Sigmoid colon (tissue), 7 donors: ENCODE measurements around the gene ALPG. TPM values are rescaled to one million over a fixed set of nuclear protein-coding genes. Genes with fewer than 3 reads are reported as not detected.

Experiments
- DNase-seq: peaks from one replicate; pipeline ENCODE4 v3.0.0-alpha.2; 2019
- H3K27ac ChIP-seq, 4 donors: fragments of 200-600 bp; sonication (generic); one replicate each; pipeline ENCODE4 v1.5.1; 2016 to 2019; ENCODE audit warnings: mild to moderate bottlenecking in 1 of 4
- H3K27me3 ChIP-seq, 3 donors: fragments of 200-600 bp; sonication (generic); one replicate each; pipeline ENCODE4 v1.5.1; 2019; ENCODE audit warnings: mild to moderate bottlenecking in 1 of 3
- H3K36me3 ChIP-seq, 4 donors: fragments of 200-600 bp; sonication (generic); one replicate each; pipeline ENCODE4 v1.5.1; 2016 to 2019
- H3K4me1 ChIP-seq, 4 donors: fragments of 200-600 bp; sonication (generic); one replicate each; pipeline ENCODE4 v1.5.1; 2017 to 2019
- H3K4me3 ChIP-seq, 4 donors: fragments of 200-600 bp; sonication (generic); one replicate each; pipeline ENCODE4 v1.5.1; 2017 to 2019; ENCODE audit warnings: mild to moderate bottlenecking in 2 of 4, moderate library complexity in 1 of 4
- H3K9me3 ChIP-seq, 4 donors: fragments of 200-600 bp in 3 of 4; sonication (generic) in 3 of 4; one replicate each; pipeline versions ENCODE4 v1.5.1 to v1.6.1; 2013 to 2019
- CTCF ChIP-seq, 4 experiments: fragments of 450-650 bp in 3 of 4; fragments of 200-600 bp in 1 of 4; IDR thresholded peaks; one replicate each; pipeline ENCODE4 v1.5.1; 2016 to 2019; ENCODE audit warnings: antibody characterized with exemption in 4 of 4, mild to moderate bottlenecking in 3 of 4, moderate library complexity in 2 of 4
- EP300 ChIP-seq, 4 donors: sonication (generic); formaldehyde crosslinking; IDR thresholded peaks; one replicate each; pipeline ENCODE4 v1.6.1; 2017; ENCODE audit warnings: antibody characterized with exemption in 4 of 4
- POLR2A ChIP-seq, 2 donors: fragments of 450-650 bp; IDR thresholded peaks; one replicate each; pipeline ENCODE4 v1.6.1; 2016; ENCODE audit warnings: antibody characterized with exemption in 2 of 2, mild to moderate bottlenecking in 2 of 2, moderate library complexity in 2 of 2
- POLR2AphosphoS5 ChIP-seq, 4 donors: sonication (generic); formaldehyde crosslinking; IDR thresholded peaks; one replicate each; pipeline ENCODE4 v1.6.1; 2017; ENCODE audit warnings: antibody characterized with exemption in 4 of 4
- WGBS, 2 donors: extraction: QIAGEN DNeasy Blood & Tissue Kit; methylation state at CpG; one replicate each; pipeline ENCODE4 v1.1.7; 2013; 5-methylcytosine and 5-hydroxymethylcytosine counted together
- intact Hi-C: fragments of 100-400 bp; cut with DNase I; formaldehyde crosslinking; loops from one replicate; pipeline ENCODE4 v1.15.1; 2023
- polyA plus RNA-seq, 3 donors: library from polyadenylated mRNA; stranded (reverse); fragments of 200-250 nt; gene quantifications; one replicate each; pipeline ENCODE4 v1.2.3, GENCODE V29; 2013
- small RNA-seq, 3 donors: library from RNA; depleted of rRNA; stranded (forward); fragments of <200 nt; gene quantifications; one replicate each; pipeline ENCODE3, GENCODE V24; 2016
- total RNA-seq, 4 donors: library from RNA; depleted of rRNA; stranded (reverse); fragments of >200 nt; gene quantifications; one replicate each; pipeline ENCODE4 v1.1.0, GENCODE V29; 2016
- donor health status: healthy with polysubstance abuse.
- donor health status: Bipolar disorder and iron deficiency.
- donor health status: healthy.

Gene ALPG
- total and polyA plus RNA-seq, 7 donors, result 0.10 TPM; not detected in 6

DNA sequence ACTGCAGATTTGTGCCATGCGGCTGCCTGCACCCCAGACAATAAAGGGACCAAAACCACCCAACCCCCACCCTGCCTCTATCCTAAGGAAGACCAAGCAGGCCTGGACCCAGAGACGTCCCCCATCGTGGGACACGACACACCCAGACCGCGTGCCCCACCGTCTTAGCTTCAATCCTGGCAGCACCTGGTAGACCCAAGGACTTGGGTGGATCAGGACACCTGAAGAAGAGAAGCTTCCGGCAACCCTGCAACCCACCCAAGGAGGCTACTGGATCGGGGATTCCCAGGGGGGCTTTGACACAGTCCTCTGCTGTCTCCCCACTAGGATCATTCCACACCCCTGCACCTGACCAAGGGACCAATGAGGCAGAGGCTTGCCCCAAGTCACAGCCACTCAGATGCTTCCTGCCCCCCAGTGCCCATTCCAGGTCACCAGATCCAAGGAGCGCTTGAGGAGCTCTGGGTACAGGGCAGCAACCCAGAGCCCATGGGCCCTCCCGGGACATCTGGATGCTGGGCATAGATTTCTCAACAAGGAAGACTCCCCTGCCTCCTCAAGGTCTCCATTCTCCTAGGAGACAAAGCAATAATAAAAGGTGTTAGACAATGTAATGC is 52.9 kb downstream of the ALPG start:
- intact Hi-C loops, result no loop called here
- TF ChIP-seq POLR2AphosphoS5 (IDR thresholded peaks at IDR 0.05) (no peak), EP300 (IDR thresholded peaks at IDR 0.05) (no peak), POLR2A (IDR thresholded peaks at IDR 0.05) (no peak), CTCF (IDR thresholded peaks at IDR 0.05) (no peak)
- Histone ChIP-seq H3K4me1 (no peaks in the 10 kb centered on the region), H3K27ac (no peak overlapping the region), H3K4me3 (no peak overlapping the region), H3K9me3 (no peaks in the 10 kb centered on the region), H3K36me3 (no peaks in the 10 kb centered on the region), H3K27me3 (peaks cover 3 to 41% (median 7%) of the 10 kb centered on the region in 3 donors)
- peak; percentile 38 for DNase-seq
- WGBS, 2 donors, result 85 to 87% methylated on average over 11 of the region's 11 CpGs

- no peaks in the 10 kb centered on the region for H3K36me3 ChIP-seq
- WGBS, 2 donors, result 55 to 64% methylated on average over 2 of the region's 2 CpGs
- no peak overlapping the region for H3K4me3 ChIP-seq
- no peaks in the 10 kb centered on the region for H3K4me1 ChIP-seq
- no peaks in the 10 kb centered on the region for H3K9me3 ChIP-seq
- peak; percentile 24 for DNase-seq
- TF ChIP-seq POLR2AphosphoS5 (IDR thresholded peaks at IDR 0.05) (no peak), POLR2A (IDR thresholded peaks at IDR 0.05) (no peak), CTCF (IDR thresholded peaks at IDR 0.05) (no peak), EP300 (IDR thresholded peaks at IDR 0.05) (no peak)
- peaks cover 3 to 41% (median 7%) of the 10 kb centered on the region in 3 donors for H3K27me3 ChIP-seq
- intact Hi-C loops, result no loop called here
- H3K27ac ChIP-seq, result no peak overlapping the region
These were observed 53.5 kb downstream of the ALPG start for GRCh38 chr2:232460171-232460570.

Small RNAs within 50 kb of the gene (small RNA-seq; reads per million reads assigned to genes)
- gene AC068134.4, result 0 reads per million in 3 donors

Other genes with a start within 250 kb of the ALPG start
- not detected for gene ALPP, start 28.1 kb upstream of the ALPG start, total RNA-seq
- under 1 TPM in 1 of 3 donors, not detected in 2; 0.03 TPM for gene ALPP, start 28.1 kb upstream of the ALPG start, polyA plus RNA-seq
- not detected for gene ALPI, start 49.3 kb downstream of the ALPG start, total RNA-seq
- 10 to 100 TPM in 1 of 3 donors, 1 to 10 TPM in 2; 5.3 to 10.2 (median 7.2) TPM for gene ALPI, start 49.3 kb downstream of the ALPG start, polyA plus RNA-seq
- gene ECEL1, start 81.0 kb downstream of the ALPG start, total RNA-seq, result 1 to 10 TPM in 2 of 4 donors, under 1 TPM in 2; 0.16 to 6.1 (median 1.0) TPM
- under 1 TPM in 1 of 3 donors, not detected in 2; 0.61 TPM for gene ECEL1, start 81.0 kb downstream of the ALPG start, polyA plus RNA-seq
- gene PRSS56, start 113.5 kb downstream of the ALPG start, total RNA-seq, result not detected
- gene PRSS56, start 113.5 kb downstream of the ALPG start, polyA plus RNA-seq, result not detected
- not detected for gene CHRND, start 119.3 kb downstream of the ALPG start, total RNA-seq
- gene CHRND, start 119.3 kb downstream of the ALPG start, polyA plus RNA-seq, result not detected
- gene CHRNG, start 132.8 kb downstream of the ALPG start, total RNA-seq, result not detected
- gene CHRNG, start 132.8 kb downstream of the ALPG start, polyA plus RNA-seq, result not detected
- 1 to 10 TPM; 2.1 to 4.2 (median 3.1) TPM for gene TIGD1, start 143.7 kb downstream of the ALPG start, total RNA-seq
- 1 to 10 TPM in 1 of 3 donors, under 1 TPM in 2; 0.23 to 3.4 (median 0.60) TPM for gene TIGD1, start 143.7 kb downstream of the ALPG start, polyA plus RNA-seq
- gene EIF4E2, start 143.8 kb downstream of the ALPG start, total RNA-seq, result 10 to 100 TPM; 42.5 to 55.1 (median 48.4) TPM
- gene EIF4E2, start 143.8 kb downstream of the ALPG start, polyA plus RNA-seq, result 100 to 1,000 TPM in 1 of 3 donors, 10 to 100 TPM in 2; 85.5 to 131 (median 98.5) TPM
- gene EFHD1, start 226.8 kb downstream of the ALPG start, total RNA-seq, result 1 to 10 TPM; 3.5 to 8.7 (median 6.3) TPM
- 1 to 10 TPM in 2 of 3 donors, under 1 TPM in 1; 0.92 to 4.2 (median 3.3) TPM for gene EFHD1, start 226.8 kb downstream of the ALPG start, polyA plus RNA-seq